HepG2 (cell line): Measurements from ENCODE around the gene RABGGTA. TPM values are rescaled to one million over a fixed set of nuclear protein-coding genes. Genes with fewer than 3 reads are reported as not detected.

Source experiments
- AGO1 ChIP-seq: fragments of 200-400 bp; formaldehyde crosslinking; IDR thresholded peaks from 2 replicates; pipeline ENCODE4 v1.6.1; 2017; ENCODE audit warnings: mild to moderate bottlenecking, low read depth, low read length, moderate library complexity; ENCODE audit not compliant: poor library complexity, severe bottlenecking
- ATF1 ChIP-seq: IDR thresholded peaks from 2 replicates; pipeline ENCODE4 v1.6.1; 2016; ENCODE audit warnings: mild to moderate bottlenecking, control low read depth
- FOXK1 ChIP-seq: sonication (generic); formaldehyde crosslinking; IDR thresholded peaks from 2 replicates; pipeline ENCODE4 v1.4.0; 2020; ENCODE audit warnings: low read depth, missing genetic modification reagents, borderline replicate concordance
- HHEX ChIP-seq: IDR thresholded peaks from 2 replicates; pipeline ENCODE4 v1.6.1; 2016; ENCODE audit warnings: control low read depth
- HNRNPK ChIP-seq: fragments of 200-400 bp; formaldehyde crosslinking; IDR thresholded peaks from 2 replicates; pipeline ENCODE4 v1.6.1; 2018; ENCODE audit warnings: low read length, low read depth, moderate library complexity, mild to moderate bottlenecking; ENCODE audit not compliant: poor library complexity, severe bottlenecking
- KAT8 ChIP-seq: IDR thresholded peaks from 2 replicates; pipeline ENCODE4 v1.6.1; 2016; ENCODE audit warnings: missing genetic modification reagents, missing compliant biosample characterization
- MAZ ChIP-seq, 2 experiments: sonication (generic) in 1 of 2; formaldehyde crosslinking in 1 of 2; IDR thresholded peaks; 2 replicates each; pipeline versions ENCODE4 v1.5.0 to v1.6.1; 2012 to 2020; ENCODE audit warnings: low read depth in 2 of 2, mild to moderate bottlenecking in 2 of 2, borderline replicate concordance in 1 of 2, improper control_type of control experiment in 1 of 2, low read length in 1 of 2, missing genetic modification reagents in 1 of 2, moderate library complexity in 1 of 2
- NFYB ChIP-seq: sonication (generic); formaldehyde crosslinking; IDR thresholded peaks from 2 replicates; pipeline ENCODE4 v1.4.0; 2020; ENCODE audit warnings: missing genetic modification reagents
- POLR2AphosphoS2 ChIP-seq: IDR thresholded peaks from 2 replicates; pipeline ENCODE4 v1.6.1; 2011; ENCODE audit warnings: low read depth, low read length, improper control_type of control experiment
- RBFOX2 ChIP-seq: fragments of 200-400 bp; formaldehyde crosslinking; IDR thresholded peaks from 2 replicates; pipeline ENCODE4 v1.6.1; 2017; ENCODE audit warnings: low read depth, mild to moderate bottlenecking, low read length
- RXRB ChIP-seq: IDR thresholded peaks from 2 replicates; pipeline ENCODE4 v1.6.1; 2016; ENCODE audit warnings: borderline replicate concordance, missing genetic modification reagents, missing compliant biosample characterization
- SALL2 ChIP-seq: sonication (generic); formaldehyde crosslinking; IDR thresholded peaks from 2 replicates; pipeline ENCODE4 v1.8.1; 2023; ENCODE audit warnings: mild to moderate bottlenecking, missing genetic modification reagents, inconsistent platforms
- TBL1XR1 ChIP-seq: fragments of 150-350 bp; IDR thresholded peaks from 2 replicates; pipeline ENCODE4 v1.6.1; 2014; ENCODE audit warnings: borderline replicate concordance, low read length; ENCODE audit not compliant: partially characterized antibody
- THAP11 ChIP-seq: IDR thresholded peaks from 2 replicates; pipeline ENCODE4 v1.6.1; 2016; ENCODE audit warnings: missing biosample characterization, missing genetic modification reagents
- XRCC5 ChIP-seq: fragments of 200-400 bp; formaldehyde crosslinking; optimal IDR thresholded peaks from 2 replicates; pipeline ENCODE3; 2017; ENCODE audit warnings: mild to moderate bottlenecking, low read length
- ZNF124 ChIP-seq: sonication (generic); formaldehyde crosslinking; IDR thresholded peaks from 2 replicates; pipeline ENCODE4 v1.4.0; 2020; ENCODE audit warnings: missing genetic modification reagents
- ZNF205 ChIP-seq: IDR thresholded peaks from 2 replicates; pipeline ENCODE4 v1.6.1; 2018; ENCODE audit warnings: missing biosample characterization, missing genetic modification reagents
- ZNF614 ChIP-seq: IDR thresholded peaks from 2 replicates; pipeline ENCODE4 v1.6.1; 2018; ENCODE audit warnings: missing biosample characterization, missing genetic modification reagents, inconsistent platforms, borderline replicate concordance
- ZNF816 ChIP-seq: sonication (generic); formaldehyde crosslinking; IDR thresholded peaks from 2 replicates; pipeline ENCODE4 v1.8.0; 2022; ENCODE audit warnings: missing genetic modification reagents, mild to moderate bottlenecking, borderline replicate concordance
- ZSCAN25 ChIP-seq: sonication (generic); formaldehyde crosslinking; IDR thresholded peaks from 2 replicates; pipeline ENCODE4 v1.8.0; 2022; ENCODE audit warnings: mild to moderate bottlenecking, missing genetic modification reagents
- polyA plus RNA-seq, 8 experiments: library from polyadenylated mRNA; depleted of rRNA in 3 of 8; stranded (reverse) in 7 of 8; unstranded in 1 of 8; fragments of >200 nt; fragmentation: Illumina TruSeq in 4 of 8; extraction: Trizol in 4 of 8; gene quantifications; 2 replicates each; pipeline versions ENCODE4 v1.2.1 to v1.2.3, GENCODE V29; 2011 to 2016; ENCODE audit warnings: low read depth in 4 of 8, missing spikeins in 1 of 8, mixed read lengths in 1 of 8; ENCODE audit not compliant: insufficient read depth in 1 of 8
- total RNA-seq, 5 experiments: library from RNA; depleted of rRNA; stranded (reverse); fragments of >200 nt; fragmentation: Illumina TruSeq; extraction: Trizol; gene quantifications; 2 replicates each; pipeline ENCODE4 v1.2.3, GENCODE V29; 2016; ENCODE audit warnings: low read depth in 1 of 5
- TF ChIP-seq, protein P1 (sequence below): sonication (generic); formaldehyde crosslinking; IDR thresholded peaks from 2 replicates; pipeline ENCODE4 v1.5.0; 2020; ENCODE audit warnings: missing genetic modification reagents
- TF ChIP-seq, protein P2 (sequence below): sonication (generic); formaldehyde crosslinking; IDR thresholded peaks from 2 replicates; pipeline ENCODE4 v1.5.0; 2020; ENCODE audit warnings: mild to moderate bottlenecking, missing genetic modification reagents, moderate library complexity
- TF ChIP-seq, protein P3 (sequence below): sonication (generic); formaldehyde crosslinking; IDR thresholded peaks from 2 replicates; pipeline ENCODE4 v1.5.0; 2020; ENCODE audit warnings: missing genetic modification reagents, mild to moderate bottlenecking, borderline replicate concordance
- TF ChIP-seq, protein P4 (sequence below): sonication (generic); formaldehyde crosslinking; IDR thresholded peaks from 2 replicates; pipeline ENCODE4 v1.5.1; 2020; ENCODE audit warnings: mild to moderate bottlenecking, missing genetic modification reagents, borderline replicate concordance

RABGGTA gene
- total and polyA plus RNA-seq, 2 of the 13 experiments (the other 11 are each of a cell fraction or from before 2014, with no cell fraction given), result 57.9 to 90.8 TPM

DNA sequence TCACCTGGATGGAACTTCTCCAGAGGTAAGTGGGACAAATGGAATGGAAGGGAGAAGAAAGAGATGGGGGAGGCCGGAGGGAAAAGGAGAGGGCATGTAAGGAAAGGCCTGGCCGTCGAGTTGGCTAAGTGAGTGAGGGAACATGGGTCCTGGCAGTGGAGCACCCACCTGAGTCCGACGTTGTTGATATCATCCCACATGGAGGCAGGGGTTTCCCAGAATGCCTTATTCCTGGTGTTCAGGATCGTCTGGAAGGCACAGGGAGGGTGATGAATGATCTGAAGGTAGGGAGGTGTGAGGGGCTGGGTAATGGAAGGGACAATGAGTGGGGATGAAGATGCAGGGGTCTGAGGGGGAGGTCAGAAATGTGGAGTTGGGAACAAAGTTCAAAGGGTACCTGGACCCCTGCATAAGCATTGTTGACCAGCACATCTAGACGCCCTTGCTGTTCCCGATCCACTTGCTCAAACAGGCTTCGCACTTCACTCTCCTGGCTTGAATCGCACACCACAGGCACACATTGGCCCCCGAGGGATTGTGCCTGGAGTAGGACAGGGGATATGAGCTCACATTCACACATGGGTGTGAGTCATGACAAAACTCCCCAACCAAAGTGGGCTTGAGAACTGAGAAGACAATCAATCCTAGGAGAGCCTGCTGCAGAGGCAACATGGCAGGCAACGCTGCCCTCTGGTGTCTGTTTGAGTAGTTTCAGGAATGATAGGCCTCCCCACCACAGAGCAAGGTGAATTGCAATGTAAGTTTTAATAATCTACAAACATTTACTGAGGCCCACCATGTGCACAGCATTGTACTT, 25.2 kb upstream of the RABGGTA start (continued):
- TF ChIP-seq HHEX (CRISPR knock-in tag), result no peak
- TF ChIP-seq ZNF614 (CRISPR knock-in tag), result peak; percentile 91
- TF ChIP-seq TBL1XR1, result peak; percentile 11
- 0 out of 2 replicates have a peak, but pooled peaks have one; percentile 36 for TF ChIP-seq RBFOX2
- TF ChIP-seq, protein P1, sequence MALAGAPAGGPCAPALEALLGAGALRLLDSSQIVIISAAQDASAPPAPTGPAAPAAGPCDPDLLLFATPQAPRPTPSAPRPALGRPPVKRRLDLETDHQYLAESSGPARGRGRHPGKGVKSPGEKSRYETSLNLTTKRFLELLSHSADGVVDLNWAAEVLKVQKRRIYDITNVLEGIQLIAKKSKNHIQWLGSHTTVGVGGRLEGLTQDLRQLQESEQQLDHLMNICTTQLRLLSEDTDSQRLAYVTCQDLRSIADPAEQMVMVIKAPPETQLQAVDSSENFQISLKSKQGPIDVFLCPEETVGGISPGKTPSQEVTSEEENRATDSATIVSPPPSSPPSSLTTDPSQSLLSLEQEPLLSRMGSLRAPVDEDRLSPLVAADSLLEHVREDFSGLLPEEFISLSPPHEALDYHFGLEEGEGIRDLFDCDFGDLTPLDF (CRISPR knock-in tag), result no peak
- TF ChIP-seq ZNF816 (CRISPR knock-in tag), result no peak
- peak; percentile 50 for TF ChIP-seq HNRNPK
- 0 out of 2 replicates have a peak, but pooled peaks have one; percentile 29 for TF ChIP-seq ZNF205 (CRISPR knock-in tag)
- TF ChIP-seq, protein P2, sequence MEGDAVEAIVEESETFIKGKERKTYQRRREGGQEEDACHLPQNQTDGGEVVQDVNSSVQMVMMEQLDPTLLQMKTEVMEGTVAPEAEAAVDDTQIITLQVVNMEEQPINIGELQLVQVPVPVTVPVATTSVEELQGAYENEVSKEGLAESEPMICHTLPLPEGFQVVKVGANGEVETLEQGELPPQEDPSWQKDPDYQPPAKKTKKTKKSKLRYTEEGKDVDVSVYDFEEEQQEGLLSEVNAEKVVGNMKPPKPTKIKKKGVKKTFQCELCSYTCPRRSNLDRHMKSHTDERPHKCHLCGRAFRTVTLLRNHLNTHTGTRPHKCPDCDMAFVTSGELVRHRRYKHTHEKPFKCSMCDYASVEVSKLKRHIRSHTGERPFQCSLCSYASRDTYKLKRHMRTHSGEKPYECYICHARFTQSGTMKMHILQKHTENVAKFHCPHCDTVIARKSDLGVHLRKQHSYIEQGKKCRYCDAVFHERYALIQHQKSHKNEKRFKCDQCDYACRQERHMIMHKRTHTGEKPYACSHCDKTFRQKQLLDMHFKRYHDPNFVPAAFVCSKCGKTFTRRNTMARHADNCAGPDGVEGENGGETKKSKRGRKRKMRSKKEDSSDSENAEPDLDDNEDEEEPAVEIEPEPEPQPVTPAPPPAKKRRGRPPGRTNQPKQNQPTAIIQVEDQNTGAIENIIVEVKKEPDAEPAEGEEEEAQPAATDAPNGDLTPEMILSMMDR (CRISPR knock-in tag), result peak; percentile 99
- TF ChIP-seq RXRB (CRISPR knock-in tag), result peak; percentile 68; the same call in 1 of the 2 replicates
- TF ChIP-seq ZNF124 (CRISPR knock-in tag), result peak; percentile 85
- TF ChIP-seq, protein P3, sequence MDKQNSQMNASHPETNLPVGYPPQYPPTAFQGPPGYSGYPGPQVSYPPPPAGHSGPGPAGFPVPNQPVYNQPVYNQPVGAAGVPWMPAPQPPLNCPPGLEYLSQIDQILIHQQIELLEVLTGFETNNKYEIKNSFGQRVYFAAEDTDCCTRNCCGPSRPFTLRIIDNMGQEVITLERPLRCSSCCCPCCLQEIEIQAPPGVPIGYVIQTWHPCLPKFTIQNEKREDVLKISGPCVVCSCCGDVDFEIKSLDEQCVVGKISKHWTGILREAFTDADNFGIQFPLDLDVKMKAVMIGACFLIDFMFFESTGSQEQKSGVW, result no peak
- peak; percentile 61 for TF ChIP-seq ZSCAN25 (CRISPR knock-in tag)
- no peak for TF ChIP-seq AGO1
- TF ChIP-seq KAT8, result peak; percentile 70; the same call in 1 of the 2 replicates
- 0 out of 2 replicates have a peak, but pooled peaks have one; percentile 62 for TF ChIP-seq FOXK1
- no peak for TF ChIP-seq ATF1
- TF ChIP-seq MAZ (IDR thresholded peaks at IDR 0.05; ENCODE audit: borderline replicate concordance, low read depth, low read length), result 0 out of 2 replicates have a peak, but pooled peaks have one; percentile 13
- TF ChIP-seq MAZ (CRISPR knock-in tag; IDR thresholded peaks at IDR 0.05; ENCODE audit: low read depth), result no peak; the same call in 1 of the 2 replicates
- TF ChIP-seq, protein P4, sequence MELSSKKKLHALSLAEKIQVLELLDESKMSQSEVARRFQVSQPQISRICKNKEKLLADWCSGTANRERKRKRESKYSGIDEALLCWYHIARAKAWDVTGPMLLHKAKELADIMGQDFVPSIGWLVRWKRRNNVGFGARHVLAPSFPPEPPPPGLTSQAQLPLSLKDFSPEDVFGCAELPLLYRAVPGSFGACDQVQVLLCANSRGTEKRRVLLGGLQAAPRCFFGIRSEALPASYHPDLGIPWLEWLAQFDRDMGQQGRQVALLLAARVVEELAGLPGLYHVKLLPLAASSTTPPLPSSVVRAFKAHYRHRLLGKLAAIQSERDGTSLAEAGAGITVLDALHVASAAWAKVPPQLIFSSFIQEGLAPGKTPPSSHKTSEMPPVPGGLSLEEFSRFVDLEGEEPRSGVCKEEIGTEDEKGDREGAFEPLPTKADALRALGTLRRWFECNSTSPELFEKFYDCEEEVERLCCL (CRISPR knock-in tag), result no peak; the same call in 1 of the 2 replicates
- TF ChIP-seq THAP11 (CRISPR knock-in tag), result peak; percentile 62; the same call in 1 of the 2 replicates
- TF ChIP-seq SALL2 (CRISPR knock-in tag), result no peak
- peak; percentile 92 for TF ChIP-seq XRCC5
- no peak for TF ChIP-seq POLR2AphosphoS2
- TF ChIP-seq NFYB, result 0 out of 2 replicates have a peak, but pooled peaks have one; percentile 21
